Esophagus muscularis mucosa (tissue), 3 donors: ENCODE measurements around the gene B9D2.

Experiments used
- POLR2A ChIP-seq: fragments of 450-650 bp; IDR thresholded peaks from one replicate; pipeline ENCODE4 v1.6.1; 2017; ENCODE audit warnings: antibody characterized with exemption, moderate library complexity, mild to moderate bottlenecking, low read depth
- TF ChIP-seq, protein P1 (sequence below), 3 experiments: fragments of 200-600 bp in 2 of 3; fragments of 450-650 bp in 1 of 3; sonication (generic) in 2 of 3; IDR thresholded peaks; one replicate each; pipeline ENCODE4 v1.5.1; 2017 to 2019; ENCODE audit warnings: antibody characterized with exemption in 3 of 3, mild to moderate bottlenecking in 2 of 3, moderate library complexity in 1 of 3

- TF ChIP-seq, protein P1, sequence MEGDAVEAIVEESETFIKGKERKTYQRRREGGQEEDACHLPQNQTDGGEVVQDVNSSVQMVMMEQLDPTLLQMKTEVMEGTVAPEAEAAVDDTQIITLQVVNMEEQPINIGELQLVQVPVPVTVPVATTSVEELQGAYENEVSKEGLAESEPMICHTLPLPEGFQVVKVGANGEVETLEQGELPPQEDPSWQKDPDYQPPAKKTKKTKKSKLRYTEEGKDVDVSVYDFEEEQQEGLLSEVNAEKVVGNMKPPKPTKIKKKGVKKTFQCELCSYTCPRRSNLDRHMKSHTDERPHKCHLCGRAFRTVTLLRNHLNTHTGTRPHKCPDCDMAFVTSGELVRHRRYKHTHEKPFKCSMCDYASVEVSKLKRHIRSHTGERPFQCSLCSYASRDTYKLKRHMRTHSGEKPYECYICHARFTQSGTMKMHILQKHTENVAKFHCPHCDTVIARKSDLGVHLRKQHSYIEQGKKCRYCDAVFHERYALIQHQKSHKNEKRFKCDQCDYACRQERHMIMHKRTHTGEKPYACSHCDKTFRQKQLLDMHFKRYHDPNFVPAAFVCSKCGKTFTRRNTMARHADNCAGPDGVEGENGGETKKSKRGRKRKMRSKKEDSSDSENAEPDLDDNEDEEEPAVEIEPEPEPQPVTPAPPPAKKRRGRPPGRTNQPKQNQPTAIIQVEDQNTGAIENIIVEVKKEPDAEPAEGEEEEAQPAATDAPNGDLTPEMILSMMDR (IDR thresholded peaks at IDR 0.05) = no peak
- no peak for TF ChIP-seq POLR2A
Measured at GRCh38 chr19:41332468-41332867, 31.5 kb downstream of the B9D2 start.
